GM21423 (cell line): ENCODE data around the gene KLHL26.
"Not testable (repeated sequence)": the region's sequence is repeated elsewhere in the genome, so short reads cannot be mapped to it uniquely, and the experiment has no call there.

ENCODE experiments used
- ATAC-seq: cut with Tn5 transposase; IDR thresholded peaks from one replicate; pipeline ENCODE4 v1.9.1; 2021; ENCODE audit warnings: mild to moderate bottlenecking, moderate library complexity; ENCODE audit not compliant: unreplicated experiment

Gene KLHL26

GRCh38 chr19:18662972-18663732, 26.3 kb downstream of the KLHL26 start:
- ATAC-seq, result no peak

GRCh38 chr19:18663940-18664530, 27.2 kb downstream of the KLHL26 start:
- ATAC-seq, result no peak

DNA sequence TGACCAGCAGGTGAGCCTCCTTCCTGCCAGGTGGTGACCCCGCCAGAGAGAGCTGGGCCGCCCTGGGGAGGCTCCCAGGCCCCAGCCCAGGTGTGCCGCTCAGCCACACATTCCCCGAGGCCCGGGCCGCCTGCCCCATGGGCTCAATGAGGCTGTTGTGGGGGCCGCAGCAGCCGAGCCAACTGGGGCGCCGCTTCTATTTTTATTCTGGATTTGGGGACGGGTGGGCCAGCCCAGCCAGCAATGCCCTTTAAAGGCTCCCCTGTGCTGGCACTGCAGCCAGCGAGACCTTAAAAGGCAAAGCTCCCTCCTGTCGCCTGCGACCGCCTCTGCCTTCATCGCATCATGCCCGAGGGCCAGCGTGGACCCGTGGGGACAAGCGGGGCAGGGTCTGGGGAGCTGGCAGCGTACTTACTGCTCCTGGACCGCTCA, 29.0 kb downstream of the KLHL26 start:
- no peak for ATAC-seq

GRCh38 chr19:18666317-18666716, 29.5 kb downstream of the KLHL26 start:
- no peak for ATAC-seq

DNA sequence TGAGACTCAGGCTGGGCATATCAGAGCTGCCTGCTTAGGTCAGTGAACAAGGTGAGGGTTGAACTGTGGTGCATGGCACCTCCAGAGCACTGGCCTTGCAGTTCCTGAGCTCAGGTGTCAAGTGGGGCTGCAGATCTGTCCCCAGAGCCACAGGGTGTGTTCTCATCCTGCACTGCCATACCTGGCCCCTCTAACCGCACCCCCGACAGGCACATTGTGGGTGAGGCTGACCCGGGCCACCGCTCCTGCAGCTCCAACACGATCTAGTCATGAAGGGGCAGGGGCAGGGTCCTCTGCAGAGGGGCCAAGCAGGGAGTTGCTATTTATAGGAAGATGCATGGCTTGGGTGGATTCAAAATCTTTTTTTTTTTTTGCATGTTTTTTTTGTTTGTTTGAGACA, 30.0 kb downstream of the KLHL26 start:
- no peak for ATAC-seq

GRCh38 chr19:18667531-18668251, 30.9 kb downstream of the KLHL26 start:
- ATAC-seq, result no peak

- no peak for ATAC-seq
Observed at GRCh38 chr19:18668252-18668631, 31.4 kb downstream of the KLHL26 start.

- no peak for ATAC-seq
Observed at GRCh38 chr19:18668744-18669523, 32.1 kb downstream of the KLHL26 start.

GRCh38 chr19:18669524-18669817, 32.6 kb downstream of the KLHL26 start:
- no peak for ATAC-seq

- no peak for ATAC-seq
Observed at GRCh38 chr19:18669883-18670282, 33.1 kb downstream of the KLHL26 start.

DNA sequence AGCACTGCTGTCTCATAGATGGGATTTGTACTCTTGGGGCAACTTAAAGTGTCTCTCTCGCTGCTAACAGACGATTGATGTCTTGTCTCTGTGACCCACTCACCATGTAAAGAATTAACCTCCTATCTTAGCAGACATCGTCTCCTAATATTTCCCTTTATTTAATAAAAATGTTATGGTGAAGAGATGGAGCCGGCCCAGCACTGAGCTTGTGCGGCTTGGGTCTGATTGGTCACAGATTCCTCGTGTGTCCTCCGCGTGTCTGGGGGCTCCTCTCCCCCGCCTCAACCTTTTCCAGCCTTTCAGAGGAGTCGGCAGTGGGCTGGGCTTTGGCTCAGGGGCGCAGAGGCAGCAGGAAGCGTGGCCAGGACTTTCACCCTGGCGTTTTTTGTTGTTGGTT, 33.5 kb downstream of the KLHL26 start:
- no peak for ATAC-seq

DNA sequence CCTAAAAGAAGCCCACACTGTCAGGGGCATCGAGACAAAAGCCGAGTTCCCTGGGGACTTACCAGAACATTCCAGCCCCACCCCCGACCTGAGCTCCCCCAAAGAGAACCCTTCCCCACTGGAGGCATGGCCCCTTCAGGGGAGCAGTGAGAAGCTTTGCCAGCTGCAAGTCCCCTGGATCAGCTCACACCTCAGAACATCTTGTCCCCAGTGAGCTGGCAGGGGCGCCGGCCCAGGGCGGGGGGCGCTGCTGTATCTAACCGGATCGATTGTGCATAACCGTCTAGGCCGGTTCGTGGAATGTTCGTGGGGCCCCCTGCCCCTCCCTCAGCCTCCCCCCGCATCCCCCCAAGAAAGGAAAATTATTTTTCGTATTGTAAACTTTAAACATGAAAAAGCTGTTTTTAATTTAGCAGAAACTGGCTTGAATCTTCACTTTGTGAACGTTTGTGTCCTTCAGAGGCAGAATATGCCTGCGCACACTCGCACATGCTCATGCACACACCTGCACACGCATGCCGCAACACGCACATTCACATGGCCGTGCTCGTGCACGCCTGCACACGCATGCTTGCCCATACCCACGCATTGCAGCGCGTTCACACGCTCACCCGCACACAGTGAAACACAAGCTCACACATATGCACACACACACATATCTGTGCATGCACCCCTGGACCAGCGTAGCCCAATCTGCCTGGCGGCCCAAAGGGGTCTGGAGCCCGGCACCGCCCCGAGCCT, 34.6 kb downstream of the KLHL26 start:
- ATAC-seq, result no peak

GRCh38 chr19:18672044-18672451, 35.2 kb downstream of the KLHL26 start:
- no peak for ATAC-seq

- no peak for ATAC-seq
Observed at GRCh38 chr19:18672606-18673337, 35.9 kb downstream of the KLHL26 start.

- ATAC-seq, result no peak
Observed at GRCh38 chr19:18674616-18675015, 37.8 kb downstream of the KLHL26 start.

GRCh38 chr19:18675779-18676178, 39.0 kb downstream of the KLHL26 start:
- ATAC-seq, result no peak

DNA sequence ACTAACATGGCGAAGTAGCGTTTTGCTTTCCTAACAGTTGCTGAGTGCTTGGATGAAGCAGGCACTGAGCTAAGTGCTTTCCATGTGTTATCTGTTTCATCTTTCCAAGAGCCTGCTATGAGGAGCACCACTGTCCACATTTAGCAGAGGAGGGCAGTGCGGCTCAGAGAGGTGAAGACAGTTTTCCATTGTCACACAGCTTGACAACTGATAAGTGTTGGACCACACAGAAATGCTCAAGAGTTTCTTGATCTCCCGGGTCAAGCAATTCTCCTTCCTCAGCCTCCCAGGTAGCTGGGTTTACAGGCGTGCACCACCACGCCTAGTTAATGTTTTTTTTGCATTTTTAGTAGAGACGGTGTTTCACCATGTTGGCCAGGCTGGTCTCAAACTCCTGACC, 39.9 kb downstream of the KLHL26 start:
- ATAC-seq, result no peak

DNA sequence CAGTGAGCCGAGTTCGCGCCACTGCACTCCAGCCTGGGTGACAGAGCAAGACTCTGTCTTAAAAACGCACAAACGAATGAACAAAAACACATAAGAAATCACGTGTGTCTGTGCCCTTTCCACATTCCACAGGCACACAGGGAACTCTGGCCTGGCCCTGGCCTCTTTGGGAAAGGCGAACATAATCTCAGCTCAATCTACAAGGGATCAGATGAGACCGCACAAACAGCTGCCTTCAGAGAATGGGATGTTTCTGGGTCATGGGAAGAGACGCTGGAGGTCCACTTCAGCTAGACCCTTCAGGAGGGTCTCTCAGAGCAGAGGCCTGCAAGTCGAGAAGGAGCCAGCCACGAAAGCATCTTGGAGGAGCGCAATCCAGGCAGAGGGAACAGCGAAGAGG, 40.3 kb downstream of the KLHL26 start:
- ATAC-seq, result no peak

GRCh38 chr19:18680148-18680547, 43.3 kb downstream of the KLHL26 start:
- ATAC-seq, result not testable (repeated sequence)

GRCh38 chr19:18682807-18683108, 45.9 kb downstream of the KLHL26 start:
- no peak for ATAC-seq
